Epidermal melanocyte (primary cell): ENCODE measurements around the gene OTUB1.
"Not testable (repeated sequence)": the region's sequence is repeated elsewhere in the genome, so short reads cannot be mapped to it uniquely, and the experiment has no call there.

ENCODE experiments used
- DNase-seq: peaks from one replicate; pipeline ENCODE4 v3.0.0; 2011; ENCODE audit warnings: low spot score; ENCODE audit not compliant: insufficient read length

Gene OTUB1, protein sequence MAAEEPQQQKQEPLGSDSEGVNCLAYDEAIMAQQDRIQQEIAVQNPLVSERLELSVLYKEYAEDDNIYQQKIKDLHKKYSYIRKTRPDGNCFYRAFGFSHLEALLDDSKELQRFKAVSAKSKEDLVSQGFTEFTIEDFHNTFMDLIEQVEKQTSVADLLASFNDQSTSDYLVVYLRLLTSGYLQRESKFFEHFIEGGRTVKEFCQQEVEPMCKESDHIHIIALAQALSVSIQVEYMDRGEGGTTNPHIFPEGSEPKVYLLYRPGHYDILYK

GRCh38 chr11:63986156-63986931, at the start of gene OTUB1:
TSS of gene OTUB1 (plus strand) at chr11:63986438. CDS start at chr11:63986457, 19 bp downstream.
- DNase-seq: peak; percentile 97

DNA sequence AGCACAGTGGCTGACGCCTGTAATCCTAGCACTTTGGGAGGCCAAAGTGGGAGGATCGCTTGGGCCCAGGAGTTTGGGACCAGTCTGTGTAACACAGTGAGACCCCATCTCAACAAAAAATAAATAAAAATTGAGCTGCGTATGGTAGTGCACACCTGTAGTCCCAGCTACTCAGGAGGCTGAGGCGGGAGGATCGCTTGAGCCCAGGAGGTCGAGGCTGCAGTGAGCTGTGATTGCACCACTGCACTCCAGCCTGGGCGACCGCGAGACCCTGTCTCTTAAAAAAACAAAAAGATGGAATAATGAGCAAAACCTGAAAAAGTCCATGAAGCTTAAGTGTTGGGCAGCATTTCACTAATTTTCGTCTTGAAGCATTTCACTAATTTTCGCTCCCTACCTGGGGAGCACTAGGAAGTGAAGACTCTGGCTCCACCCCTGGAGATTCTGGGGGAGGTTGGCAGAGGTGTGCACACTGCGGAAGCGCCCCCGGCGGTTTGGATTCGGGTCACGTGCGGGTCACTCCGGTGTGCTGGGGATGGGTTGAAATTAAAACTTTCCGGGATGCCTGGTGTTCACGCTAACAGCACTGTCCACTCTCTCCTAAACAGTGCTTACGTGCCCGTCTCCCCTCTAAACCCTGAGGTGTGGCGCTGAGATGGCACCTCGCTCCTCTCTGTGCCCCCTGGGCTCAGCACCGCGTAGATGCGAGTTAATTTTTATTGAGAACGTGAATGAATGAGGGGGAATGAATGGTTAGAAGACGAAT, 48.3 kb upstream of the OTUB1 start:
- no peak for DNase-seq

DNA sequence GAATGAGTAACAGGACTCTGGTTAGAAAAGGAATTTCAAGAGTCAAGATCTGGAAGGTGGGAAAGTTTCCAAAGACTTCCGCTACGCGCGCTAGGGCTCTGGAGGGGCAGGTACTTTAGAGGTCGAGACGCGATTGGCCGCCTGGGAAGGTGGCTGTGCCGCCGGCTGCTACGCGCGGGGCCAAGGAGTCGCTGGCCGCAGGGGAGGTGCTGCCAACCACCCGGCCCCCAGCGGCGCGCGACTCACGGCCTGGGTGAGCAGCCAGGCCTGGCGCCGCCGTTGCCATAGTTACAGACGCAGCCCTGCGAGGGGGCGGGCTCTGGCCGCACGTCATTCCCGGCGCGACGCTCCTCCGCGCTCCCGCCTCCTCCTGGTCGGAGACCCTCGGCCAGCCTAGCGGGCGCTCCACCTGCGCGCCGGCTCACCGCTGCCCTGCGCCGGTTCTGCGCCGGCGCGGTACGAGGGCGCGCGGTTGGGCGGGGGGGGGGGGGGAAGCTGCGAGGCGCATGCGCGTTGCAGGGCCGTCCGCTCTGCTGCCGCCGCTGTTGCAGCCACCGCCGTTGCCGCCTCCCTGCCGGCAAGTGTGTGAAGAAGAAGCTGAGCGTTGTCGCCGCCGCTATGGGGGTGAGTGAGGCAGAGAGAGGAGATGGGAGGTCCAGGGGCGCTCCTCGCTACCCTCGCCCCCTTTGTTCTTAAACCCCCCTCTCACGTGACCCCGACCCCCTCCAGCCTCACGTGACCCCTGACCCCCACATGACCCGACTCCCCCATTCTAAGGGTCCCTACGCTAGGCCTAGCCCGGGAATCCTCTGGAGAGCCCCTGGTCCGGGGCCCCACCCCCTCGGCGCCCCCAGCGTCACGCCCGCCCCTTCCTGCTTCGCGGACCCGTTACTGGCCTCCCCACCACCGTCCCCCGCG, 47.5 kb upstream of the OTUB1 start, which contains the start of gene NAA40:
Gene NAA40 (plus strand): TSS at position 524 of the 918 bp plus-strand sequence. CDS start 95 bp downstream, at position 619.
- DNase-seq: peak; percentile 75

DNA sequence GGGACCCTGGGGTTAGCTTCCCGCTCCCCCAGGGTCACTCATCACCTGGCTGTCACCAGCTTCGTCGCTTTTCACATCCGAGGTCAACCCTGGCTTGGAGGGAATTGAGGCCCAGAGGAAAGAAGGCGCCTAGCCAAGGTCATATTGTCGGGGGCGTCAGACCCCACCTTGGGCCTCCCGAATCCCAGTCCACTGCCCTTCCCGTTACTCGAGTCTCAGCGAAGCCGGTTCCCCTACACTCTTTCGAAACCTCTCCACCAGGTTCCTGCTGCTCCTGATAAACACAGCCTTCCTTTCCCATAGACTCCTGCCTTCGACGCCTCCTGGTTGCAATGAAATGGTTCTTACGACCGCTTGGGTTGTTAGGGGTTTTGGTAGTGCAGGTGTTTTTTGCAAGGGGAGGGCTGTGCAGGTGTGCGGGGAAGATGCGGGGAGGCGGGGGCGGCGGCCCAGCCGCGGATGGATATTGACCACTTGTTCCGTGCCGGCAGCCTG, 46.8 kb upstream of the OTUB1 start:
- no peak for DNase-seq

- DNase-seq: peak; percentile 7
Observed at GRCh38 chr11:63940786-63941185, 45.5 kb upstream of the OTUB1 start.

- no peak for DNase-seq
Observed at GRCh38 chr11:63941901-63942300, 44.3 kb upstream of the OTUB1 start.

DNA sequence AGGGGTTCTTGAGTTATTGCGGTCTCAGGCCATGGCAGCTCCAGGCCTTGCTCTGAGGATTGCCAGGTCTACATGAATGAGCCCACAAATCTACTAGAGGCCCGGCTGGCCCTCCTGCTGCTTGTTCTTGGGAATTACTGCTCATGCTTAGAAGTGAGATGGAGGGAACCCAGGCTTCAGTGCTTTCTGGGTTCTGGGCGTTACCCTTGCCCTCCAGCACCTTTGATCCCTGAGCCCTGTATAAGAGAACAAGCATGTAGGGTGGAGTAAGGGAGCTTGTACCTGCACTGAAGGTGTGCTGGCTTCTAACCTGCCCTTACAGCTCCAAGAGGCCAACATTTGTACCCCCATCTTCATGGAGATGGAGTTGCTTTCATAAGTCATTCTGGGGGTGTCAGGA, 43.4 kb upstream of the OTUB1 start:
- DNase-seq: no peak

DNA sequence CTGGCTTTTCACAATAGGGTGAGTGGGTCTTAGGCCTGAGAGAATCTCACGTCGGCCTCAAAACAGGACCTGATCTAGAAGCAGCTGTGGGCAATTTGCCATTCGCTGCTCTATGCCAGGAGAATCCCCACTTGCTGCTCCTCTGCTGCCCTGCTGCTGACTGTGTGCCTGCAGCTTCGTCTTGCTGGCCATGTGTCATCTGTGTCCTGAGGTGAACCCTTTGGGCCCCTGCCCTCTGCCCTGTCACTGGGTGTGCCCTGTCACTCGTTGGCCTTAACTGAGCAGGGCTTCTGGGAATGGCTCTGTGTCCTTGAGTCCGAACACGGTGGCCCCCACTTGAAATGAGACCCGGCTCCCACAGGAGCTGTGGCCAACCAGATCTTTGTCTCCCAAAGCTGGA, 41.3 kb upstream of the OTUB1 start:
- no peak for DNase-seq

GRCh38 chr11:63945477-63946163, 40.6 kb upstream of the OTUB1 start:
- peak; percentile 82 for DNase-seq

DNA sequence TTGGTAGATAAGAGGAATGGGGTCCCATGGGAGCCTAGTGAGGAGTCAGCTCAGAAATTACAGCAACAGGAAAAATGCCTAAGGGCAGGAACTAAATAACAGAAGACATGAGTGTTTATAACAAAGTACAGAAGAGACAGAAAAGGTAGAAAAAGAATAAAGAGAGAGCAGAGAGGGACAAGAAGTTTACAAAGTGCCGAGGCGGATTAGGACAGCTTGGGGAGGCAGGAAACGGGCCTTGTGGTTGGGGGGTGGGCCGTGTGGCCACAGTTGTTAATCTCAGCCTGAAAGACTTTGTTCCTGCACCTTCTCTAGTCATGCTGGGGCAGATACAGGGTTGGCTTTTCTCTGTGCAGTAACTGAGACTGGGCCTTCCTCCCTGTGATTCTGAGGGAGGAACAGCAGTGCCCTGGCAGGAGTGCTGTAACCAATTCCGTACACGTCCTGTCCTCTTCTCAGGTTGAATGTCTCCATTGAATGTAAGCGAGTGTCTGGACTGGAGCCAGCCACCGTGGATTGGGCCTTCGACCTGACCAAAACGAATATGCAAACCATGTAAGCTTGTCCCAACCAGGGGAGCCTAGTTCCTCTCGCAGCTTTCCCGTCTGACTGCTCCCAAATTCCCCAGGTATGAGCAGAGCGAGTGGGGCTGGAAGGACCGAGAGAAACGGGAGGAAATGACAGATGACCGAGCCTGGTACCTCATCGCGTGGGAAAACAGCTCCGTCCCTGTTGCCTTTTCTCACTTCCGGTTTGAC, 34.3 kb upstream of the OTUB1 start:
- no peak for DNase-seq

- DNase-seq: no peak
Observed at GRCh38 chr11:63952570-63952969, 33.7 kb upstream of the OTUB1 start.

DNA sequence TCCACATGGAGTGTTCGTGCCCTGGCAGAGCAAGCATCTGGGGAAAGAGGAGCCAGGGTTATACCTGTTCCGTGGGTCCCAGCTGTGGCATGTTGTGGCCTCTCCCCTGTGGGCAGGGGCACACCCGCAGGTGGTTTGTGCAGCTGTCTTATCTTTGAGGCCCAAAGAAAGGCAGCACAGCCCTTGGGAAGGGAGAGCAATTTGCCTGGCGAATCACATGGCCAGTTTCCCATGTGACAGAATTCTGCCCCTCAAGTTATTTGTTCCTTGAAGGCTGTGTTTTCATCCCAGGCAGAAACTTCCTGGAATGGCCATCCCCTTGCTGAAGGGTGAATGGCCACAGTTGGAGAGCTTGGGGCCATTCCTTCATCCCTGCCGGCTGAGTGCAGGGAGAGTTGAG, 28.2 kb upstream of the OTUB1 start:
- DNase-seq: no peak

- no peak for DNase-seq
Observed at GRCh38 chr11:63961608-63962412, 24.4 kb upstream of the OTUB1 start.

DNA sequence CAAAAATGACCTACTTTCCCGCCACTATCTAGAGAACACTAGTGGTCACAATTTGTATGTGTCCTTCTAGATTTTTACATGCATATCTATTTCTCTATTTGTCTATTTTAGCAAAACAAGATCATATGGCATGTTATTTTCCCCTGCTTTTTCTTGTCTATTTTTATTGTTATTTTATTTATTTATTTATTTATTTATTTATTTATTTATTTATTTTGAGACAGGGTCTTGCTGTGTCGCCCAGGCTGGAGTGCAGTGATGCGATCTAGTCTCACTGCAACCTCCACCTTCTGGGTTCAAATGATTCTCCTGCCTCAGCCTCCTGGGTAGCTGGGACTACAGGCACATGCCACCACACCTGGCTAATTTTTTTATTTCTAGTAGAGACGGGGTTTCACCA, 22.3 kb upstream of the OTUB1 start:
- not testable (repeated sequence) for DNase-seq

- no peak for DNase-seq
Observed at GRCh38 chr11:63966444-63966843, 19.8 kb upstream of the OTUB1 start.

DNA sequence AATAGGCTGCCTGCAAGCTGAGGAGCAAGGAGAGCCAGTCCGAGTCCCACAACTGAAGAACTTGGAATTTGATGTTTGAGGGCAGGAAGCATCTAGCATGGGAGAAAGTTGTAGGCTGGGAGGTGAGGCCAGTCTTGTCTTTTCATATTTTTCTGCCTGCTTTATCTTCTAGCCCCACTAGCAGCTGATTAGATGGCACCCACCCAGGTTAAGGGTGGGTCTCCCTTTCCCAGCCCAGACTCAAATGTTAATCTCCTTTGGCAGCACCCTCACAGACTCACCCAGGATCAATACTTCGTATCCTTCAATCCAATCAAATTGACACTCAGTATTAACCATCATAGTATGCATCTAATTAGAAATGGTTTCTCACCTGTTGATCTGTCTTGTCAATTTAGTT, 16.8 kb upstream of the OTUB1 start:
- no peak for DNase-seq

GRCh38 chr11:63970902-63971301, 15.3 kb upstream of the OTUB1 start:
- no peak for DNase-seq

GRCh38 chr11:63973912-63974258, 12.4 kb upstream of the OTUB1 start:
- DNase-seq: not testable (repeated sequence)
